ENCODE measurements around the gene WDR35. TPM values are rescaled to one million over a fixed set of nuclear protein-coding genes. Genes with fewer than 3 reads are reported as not detected.

Gene WDR35
- total and polyA plus RNA-seq, 2 donors (not counting 3 experiments of a cell fraction or from before 2014, with no cell fraction given) = 3.6 to 8.0 TPM

DNA sequence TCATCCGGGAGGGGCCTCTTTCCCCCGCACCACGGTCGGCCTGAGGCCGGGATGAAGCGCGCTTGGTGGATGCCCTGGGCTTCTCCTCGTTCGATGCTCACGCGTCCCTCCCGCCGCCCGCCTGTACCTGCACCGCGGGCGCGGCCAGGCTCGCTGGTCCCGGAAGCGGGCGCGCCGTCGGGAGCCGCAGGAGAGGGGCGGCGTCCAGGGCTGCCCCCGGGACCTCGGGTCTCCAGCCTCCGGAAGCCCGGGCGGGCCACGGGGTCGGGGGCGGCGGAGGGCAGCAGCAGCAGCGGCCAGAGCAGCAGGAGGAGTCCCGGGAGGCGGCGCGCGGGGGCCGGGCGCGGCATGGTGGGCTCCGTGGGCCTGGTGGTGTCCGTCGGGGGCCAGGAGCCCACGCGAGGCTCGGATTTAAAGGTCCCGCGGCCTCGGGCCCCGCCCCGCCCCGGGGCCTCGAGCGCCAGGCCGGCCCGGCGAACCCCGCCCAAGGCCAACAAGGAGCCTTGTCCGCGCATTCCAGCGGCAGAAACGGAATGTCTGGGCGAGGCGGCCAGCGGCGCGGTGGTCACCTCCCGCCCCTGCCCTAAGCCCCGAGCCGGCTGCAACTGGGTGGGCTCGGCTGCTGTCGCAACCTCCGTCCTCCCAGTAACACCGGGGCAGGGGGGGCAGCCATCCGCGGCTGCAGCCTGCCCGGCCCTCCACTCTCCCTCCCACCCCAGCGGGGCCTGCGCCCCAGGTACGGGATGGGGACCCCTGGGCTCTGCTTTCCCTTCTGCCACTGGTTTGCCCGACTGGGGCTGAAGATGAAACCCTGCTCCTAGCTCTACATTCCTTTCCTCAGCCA lies 22.6 kb upstream of the WDR35 start, which contains the start of gene MATN3:
Gene MATN3, minus strand, starts transcription at position 387 of the 844 bp plus-strand sequence. Its CDS starts 37 bp downstream, at position 350.
- ChIA-PET POLR2A (interaction anchor here (0.6 kb wide), 1 partner anchor 210 kb away, joined by 4 read pairs; no protein-coding TSS in a partner anchor), CTCF (interaction anchor here (0.6 to 6.6 kb wide), 9 partner anchors 15 to 79 kb away, joined by 3 to 259 read pairs (median 4); partner anchors contain the start of genes LAPTM4A and WDR35)
- H3K27me3 ChIP-seq (ENCODE audit: control insufficient read depth in 2 of 2, insufficient read depth in 2 of 2, low read length in 2 of 2) = peaks cover 0 to 3% of the 10 kb centered on the region in 2 experiments
- FAIRE-seq (no peak), DNase-seq (ENCODE audit: low read depth, low spot score) (no peak)
- TF ChIP-seq, protein P1, sequence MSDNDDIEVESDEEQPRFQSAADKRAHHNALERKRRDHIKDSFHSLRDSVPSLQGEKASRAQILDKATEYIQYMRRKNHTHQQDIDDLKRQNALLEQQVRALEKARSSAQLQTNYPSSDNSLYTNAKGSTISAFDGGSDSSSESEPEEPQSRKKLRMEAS (IDR thresholded peaks at IDR 0.05; ENCODE audit: insufficient read depth, insufficient read length) = no peak
- TF ChIP-seq GATA2 (IDR thresholded peaks at IDR 0.05; ENCODE audit: insufficient read depth, insufficient read length, low read depth, low read length) (no peak), POLR2A (IDR thresholded peaks at IDR 0.05; ENCODE audit: low read depth, low read length) (peak; percentile 37), POLR2AphosphoS5 (IDR thresholded peaks at IDR 0.05; ENCODE audit: insufficient read depth, low read depth, low read length) (peak; percentile 50)
- BruUV-seq (replicated peaks) = no TSS peak
- H3K9ac ChIP-seq (replicated peaks; ENCODE audit: extremely low read depth, insufficient read depth, low read length) = peak within 1 kb of the TSS; percentile 62
- no peaks in the 10 kb centered on the region for H3K36me3 ChIP-seq (ENCODE audit: control insufficient read depth in 2 of 2, extremely low read depth in 1 of 2, insufficient read depth in 2 of 2, low read length in 2 of 2)
- H3K27ac ChIP-seq (ENCODE audit: insufficient read depth, low read depth, low read length) = no peak within 1 kb of the TSS
- H3K9me1 ChIP-seq (replicated peaks; ENCODE audit: control insufficient read depth, extremely low read depth, insufficient read depth, low read length) = no peaks in the 10 kb centered on the region
- peak within 1 kb of the TSS; percentile 89 for H2AFZ ChIP-seq (ENCODE audit: low read depth, low read length)
- peaks cover 13% of the 10 kb centered on the region for H3K4me1 ChIP-seq (ENCODE audit: control insufficient read depth, extremely low read depth, insufficient read depth, low read length)
- H3K4me2 ChIP-seq (ENCODE audit: insufficient read depth, low read length) = peak within 1 kb of the TSS; percentile 64
- H3K9me3 ChIP-seq (replicated peaks; ENCODE audit: control insufficient read depth, insufficient read depth, low read length) = no peaks in the 10 kb centered on the region
- H4K20me1 ChIP-seq (replicated peaks; ENCODE audit: control insufficient read depth, extremely low read depth, insufficient read depth, low read length) = no peaks in the 10 kb centered on the region
- intact Hi-C loops (cut with micrococcal nuclease) = loop anchor here (1.0 to 5.0 kb wide), 3 partner anchors 23 to 40 kb away; no protein-coding TSS in a partner anchor
- peak within 1 kb of the TSS; percentile 24 to 37 (median 30) for H3K4me3 ChIP-seq (replicated peaks in 1 of 3; ENCODE audit: insufficient read depth in 1 of 3, low read depth in 1 of 3, low read length in 3 of 3)
- H3K79me2 ChIP-seq (ENCODE audit: control insufficient read depth, insufficient read depth, low read length) = no peaks in the 10 kb centered on the region
- dilution Hi-C loops (cut with MboI; ENCODE audit: extremely low pct_ligation_motif_present, low sequenced_read_pairs) = no loop called here

DNA sequence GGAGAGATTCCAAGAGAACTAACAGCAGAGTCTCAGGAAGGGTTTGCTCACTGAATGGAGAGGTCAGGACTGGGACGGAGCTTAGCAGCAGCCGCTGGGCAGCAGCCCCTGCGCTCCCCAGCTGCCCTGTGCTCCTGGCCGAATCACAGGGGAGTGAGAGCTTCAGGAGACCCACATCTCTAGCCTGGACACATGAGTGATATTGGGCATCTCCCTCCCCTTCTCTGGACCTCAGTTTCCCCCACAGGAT lies 22.1 kb upstream of the WDR35 start:
- Histone ChIP-seq H3K27ac (ENCODE audit: insufficient read depth, low read depth, low read length) (no peak overlapping the region), H3K9me1 (replicated peaks; ENCODE audit: control insufficient read depth, extremely low read depth, insufficient read depth, low read length) (no peaks in the 10 kb centered on the region), H3K9ac (replicated peaks; ENCODE audit: extremely low read depth, insufficient read depth, low read length) (peak overlapping the region; percentile 62), H3K27me3 (ENCODE audit: control insufficient read depth in 2 of 2, insufficient read depth in 2 of 2, low read length in 2 of 2) (peaks cover 0 to 3% of the 10 kb centered on the region in 2 experiments), H2AFZ (ENCODE audit: low read depth, low read length) (peak overlapping the region; percentile 89), H4K20me1 (replicated peaks; ENCODE audit: control insufficient read depth, extremely low read depth, insufficient read depth, low read length) (no peaks in the 10 kb centered on the region), H3K36me3 (ENCODE audit: control insufficient read depth in 2 of 2, extremely low read depth in 1 of 2, insufficient read depth in 2 of 2, low read length in 2 of 2) (no peaks in the 10 kb centered on the region), H3K4me1 (ENCODE audit: control insufficient read depth, extremely low read depth, insufficient read depth, low read length) (peaks cover 13% of the 10 kb centered on the region), H3K79me2 (ENCODE audit: control insufficient read depth, insufficient read depth, low read length) (no peaks in the 10 kb centered on the region), H3K4me2 (ENCODE audit: insufficient read depth, low read length) (peak overlapping the region; percentile 54), H3K4me3 (replicated peaks in 1 of 3; ENCODE audit: insufficient read depth in 1 of 3, low read depth in 1 of 3, low read length in 3 of 3) (peak overlapping the region; percentile 24 to 37 (median 30)), H3K9me3 (replicated peaks; ENCODE audit: control insufficient read depth, insufficient read depth, low read length) (no peaks in the 10 kb centered on the region)
- TF ChIP-seq JUN (IDR thresholded peaks at IDR 0.05; ENCODE audit: borderline replicate concordance, insufficient read depth, insufficient read length, low read depth) = no peak
- no peak for TF ChIP-seq EZH2 (IDR thresholded peaks at IDR 0.05; ENCODE audit: borderline replicate concordance, low read depth, low read length, severe bottlenecking)
- TF ChIP-seq, protein P2, sequence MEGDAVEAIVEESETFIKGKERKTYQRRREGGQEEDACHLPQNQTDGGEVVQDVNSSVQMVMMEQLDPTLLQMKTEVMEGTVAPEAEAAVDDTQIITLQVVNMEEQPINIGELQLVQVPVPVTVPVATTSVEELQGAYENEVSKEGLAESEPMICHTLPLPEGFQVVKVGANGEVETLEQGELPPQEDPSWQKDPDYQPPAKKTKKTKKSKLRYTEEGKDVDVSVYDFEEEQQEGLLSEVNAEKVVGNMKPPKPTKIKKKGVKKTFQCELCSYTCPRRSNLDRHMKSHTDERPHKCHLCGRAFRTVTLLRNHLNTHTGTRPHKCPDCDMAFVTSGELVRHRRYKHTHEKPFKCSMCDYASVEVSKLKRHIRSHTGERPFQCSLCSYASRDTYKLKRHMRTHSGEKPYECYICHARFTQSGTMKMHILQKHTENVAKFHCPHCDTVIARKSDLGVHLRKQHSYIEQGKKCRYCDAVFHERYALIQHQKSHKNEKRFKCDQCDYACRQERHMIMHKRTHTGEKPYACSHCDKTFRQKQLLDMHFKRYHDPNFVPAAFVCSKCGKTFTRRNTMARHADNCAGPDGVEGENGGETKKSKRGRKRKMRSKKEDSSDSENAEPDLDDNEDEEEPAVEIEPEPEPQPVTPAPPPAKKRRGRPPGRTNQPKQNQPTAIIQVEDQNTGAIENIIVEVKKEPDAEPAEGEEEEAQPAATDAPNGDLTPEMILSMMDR (IDR thresholded peaks at IDR 0.05; ENCODE audit: extremely low read depth in 1 of 2, insufficient read depth in 1 of 2, low read depth in 1 of 2, low read length in 2 of 2) = no peak
- TF ChIP-seq MYC (IDR thresholded peaks at IDR 0.05; ENCODE audit: low read depth, low read length) = no peak
- TF ChIP-seq POLR2AphosphoS5 (IDR thresholded peaks at IDR 0.05; ENCODE audit: insufficient read depth, low read depth, low read length) = no peak
- no peak for TF ChIP-seq FOS (IDR thresholded peaks at IDR 0.05; ENCODE audit: borderline replicate concordance, insufficient read depth, low read length)
- no peak for TF ChIP-seq POLR2A (IDR thresholded peaks at IDR 0.05; ENCODE audit: low read depth, low read length)
- TF ChIP-seq GATA2 (IDR thresholded peaks at IDR 0.05; ENCODE audit: insufficient read depth, insufficient read length, low read depth, low read length) = no peak
- TF ChIP-seq, protein P1 (IDR thresholded peaks at IDR 0.05; ENCODE audit: insufficient read depth, insufficient read length) = no peak
- ChIA-PET POLR2A (no interaction called here), CTCF (interaction anchor here (0.9 to 6.6 kb wide), 5 partner anchors 16 to 80 kb away, joined by 3 to 259 read pairs (median 4); partner anchors contain the start of gene WDR35)
- intact Hi-C loops (cut with micrococcal nuclease) (loop anchor here (2.0 to 5.0 kb wide), 2 partner anchors 31 to 40 kb away; no protein-coding TSS in a partner anchor), dilution Hi-C loops (cut with MboI; ENCODE audit: extremely low pct_ligation_motif_present, low sequenced_read_pairs) (no loop called here)
- FAIRE-seq = peak; percentile 31
- no peak for DNase-seq (ENCODE audit: low read depth, low spot score)
- BruUV-seq (replicated peaks) = no TSS peak
